B cell (primary cell): ENCODE data around the gene GARS1.

Experiments
- EZH2 ChIP-seq: IDR thresholded peaks from 2 replicates; pipeline ENCODE4 v1.6.1; 2012; ENCODE audit warnings: borderline replicate concordance, low read depth, mild to moderate bottlenecking, moderate library complexity, low read length; ENCODE audit not compliant: insufficient read depth, poor library complexity, severe bottlenecking
- TF ChIP-seq, protein P1 (sequence below): fragments of 200-600 bp; IDR thresholded peaks from one replicate; pipeline ENCODE4 v1.8.0; 2022; ENCODE audit warnings: antibody characterized with exemption, mild to moderate bottlenecking

DNA sequence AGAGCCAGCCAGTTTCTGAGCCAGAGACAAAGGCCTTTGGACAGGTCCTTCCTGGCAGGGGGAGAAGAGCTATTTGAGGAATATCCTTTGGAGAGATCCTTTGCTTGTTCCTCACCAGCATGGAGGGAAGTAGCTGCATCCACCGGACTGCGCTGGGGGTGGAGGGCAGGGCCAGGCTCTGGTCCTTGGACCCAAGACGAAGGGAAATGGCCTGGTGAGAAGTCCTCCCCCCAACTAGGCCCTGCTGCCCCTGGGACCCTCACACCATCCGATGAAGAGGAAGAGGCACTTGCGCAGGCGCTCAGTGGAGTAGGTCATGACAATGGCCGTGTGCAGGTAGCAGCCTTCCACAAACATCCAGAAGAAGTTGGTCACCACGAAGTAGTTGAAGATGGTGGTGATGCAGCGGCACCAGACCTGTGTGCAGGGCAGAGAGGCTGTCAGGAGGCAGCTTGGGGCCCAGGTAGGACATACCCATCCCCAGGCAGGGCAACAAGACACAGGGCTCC lies 67.8 kb downstream of the GARS1 start:
- no peak for TF ChIP-seq EZH2
- TF ChIP-seq, protein P1, sequence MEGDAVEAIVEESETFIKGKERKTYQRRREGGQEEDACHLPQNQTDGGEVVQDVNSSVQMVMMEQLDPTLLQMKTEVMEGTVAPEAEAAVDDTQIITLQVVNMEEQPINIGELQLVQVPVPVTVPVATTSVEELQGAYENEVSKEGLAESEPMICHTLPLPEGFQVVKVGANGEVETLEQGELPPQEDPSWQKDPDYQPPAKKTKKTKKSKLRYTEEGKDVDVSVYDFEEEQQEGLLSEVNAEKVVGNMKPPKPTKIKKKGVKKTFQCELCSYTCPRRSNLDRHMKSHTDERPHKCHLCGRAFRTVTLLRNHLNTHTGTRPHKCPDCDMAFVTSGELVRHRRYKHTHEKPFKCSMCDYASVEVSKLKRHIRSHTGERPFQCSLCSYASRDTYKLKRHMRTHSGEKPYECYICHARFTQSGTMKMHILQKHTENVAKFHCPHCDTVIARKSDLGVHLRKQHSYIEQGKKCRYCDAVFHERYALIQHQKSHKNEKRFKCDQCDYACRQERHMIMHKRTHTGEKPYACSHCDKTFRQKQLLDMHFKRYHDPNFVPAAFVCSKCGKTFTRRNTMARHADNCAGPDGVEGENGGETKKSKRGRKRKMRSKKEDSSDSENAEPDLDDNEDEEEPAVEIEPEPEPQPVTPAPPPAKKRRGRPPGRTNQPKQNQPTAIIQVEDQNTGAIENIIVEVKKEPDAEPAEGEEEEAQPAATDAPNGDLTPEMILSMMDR, result no peak
